Measurements from ENCODE around the gene UNC13D.
"Not testable (repeated sequence)": the region's sequence is repeated elsewhere in the genome, so short reads cannot be mapped to it uniquely, and the experiment has no call there.

Gene UNC13D

GRCh38 chr17:75874323-75875181 lies 30.3 kb upstream of the UNC13D start:
- no peak for DNase-seq (ENCODE audit: low read depth)

GRCh38 chr17:75873587-75874322 lies 29.6 kb upstream of the UNC13D start:
- DNase-seq (ENCODE audit: low read depth), result no peak

DNA sequence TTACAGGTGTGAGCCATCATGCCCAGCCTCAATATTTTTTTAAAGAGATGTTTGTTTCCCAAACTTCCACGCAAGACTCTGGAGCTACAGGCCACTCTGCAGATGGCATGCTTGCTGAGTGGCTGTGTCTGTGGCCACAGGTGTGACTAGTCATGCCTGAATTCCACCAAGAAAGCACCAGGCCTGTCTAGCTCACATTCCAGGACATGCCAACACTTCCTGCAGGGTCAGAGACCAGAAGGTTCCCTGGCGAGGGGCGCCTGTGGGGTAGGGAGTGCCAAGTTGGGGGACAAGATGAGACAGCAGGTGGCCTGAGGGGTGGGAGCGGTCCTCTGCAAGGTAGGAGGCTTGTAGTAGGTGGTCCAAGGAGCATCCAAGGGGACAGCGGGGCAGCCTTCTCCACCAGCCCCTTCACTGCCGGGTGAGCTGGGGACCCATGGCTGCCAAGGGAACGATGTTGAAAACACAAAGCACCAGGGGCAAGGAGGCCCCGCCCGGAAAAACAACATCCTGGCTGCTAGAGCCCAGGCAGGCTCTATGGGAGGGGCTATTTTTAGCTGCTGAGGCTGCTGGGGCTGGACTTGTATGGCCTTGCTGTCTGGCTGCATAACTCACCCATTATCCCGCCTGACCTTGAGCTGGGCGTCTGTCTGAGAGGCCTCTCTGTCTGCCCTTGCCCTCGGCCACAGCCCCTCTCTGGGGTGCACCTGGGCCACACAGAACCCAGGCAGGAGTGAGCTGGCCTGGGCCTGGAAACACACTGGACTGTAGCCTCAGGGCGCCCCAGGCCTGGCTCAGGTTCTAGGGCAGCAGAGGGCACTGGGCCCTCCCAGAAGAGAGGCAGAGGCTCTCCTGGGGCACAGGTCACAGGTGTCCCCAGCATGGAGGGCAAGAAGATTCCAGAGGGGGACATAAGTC lies 28.5 kb upstream of the UNC13D start:
- DNase-seq (ENCODE audit: low read depth), result peak; percentile 56

DNA sequence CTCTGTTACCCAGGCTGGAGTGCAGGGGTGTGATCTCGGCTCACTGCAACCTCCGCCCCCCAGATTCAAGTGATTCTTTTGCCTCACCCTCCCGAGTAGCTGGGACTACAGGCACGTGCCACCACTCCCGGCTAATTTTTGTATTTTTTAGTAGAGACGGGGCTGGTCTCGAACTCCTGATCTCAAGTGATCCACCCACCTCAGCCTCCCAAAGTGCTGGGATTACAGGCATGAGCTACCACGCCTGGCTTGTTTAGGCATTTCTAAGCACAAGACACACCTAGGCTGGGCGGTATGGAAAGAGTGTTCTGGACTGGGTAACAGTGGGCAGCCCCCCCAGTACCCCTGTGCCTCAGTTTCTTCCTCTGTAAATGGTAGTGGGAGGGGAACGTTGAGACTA lies 26.0 kb upstream of the UNC13D start:
- DNase-seq (ENCODE audit: low read depth), result not testable (repeated sequence)

DNA sequence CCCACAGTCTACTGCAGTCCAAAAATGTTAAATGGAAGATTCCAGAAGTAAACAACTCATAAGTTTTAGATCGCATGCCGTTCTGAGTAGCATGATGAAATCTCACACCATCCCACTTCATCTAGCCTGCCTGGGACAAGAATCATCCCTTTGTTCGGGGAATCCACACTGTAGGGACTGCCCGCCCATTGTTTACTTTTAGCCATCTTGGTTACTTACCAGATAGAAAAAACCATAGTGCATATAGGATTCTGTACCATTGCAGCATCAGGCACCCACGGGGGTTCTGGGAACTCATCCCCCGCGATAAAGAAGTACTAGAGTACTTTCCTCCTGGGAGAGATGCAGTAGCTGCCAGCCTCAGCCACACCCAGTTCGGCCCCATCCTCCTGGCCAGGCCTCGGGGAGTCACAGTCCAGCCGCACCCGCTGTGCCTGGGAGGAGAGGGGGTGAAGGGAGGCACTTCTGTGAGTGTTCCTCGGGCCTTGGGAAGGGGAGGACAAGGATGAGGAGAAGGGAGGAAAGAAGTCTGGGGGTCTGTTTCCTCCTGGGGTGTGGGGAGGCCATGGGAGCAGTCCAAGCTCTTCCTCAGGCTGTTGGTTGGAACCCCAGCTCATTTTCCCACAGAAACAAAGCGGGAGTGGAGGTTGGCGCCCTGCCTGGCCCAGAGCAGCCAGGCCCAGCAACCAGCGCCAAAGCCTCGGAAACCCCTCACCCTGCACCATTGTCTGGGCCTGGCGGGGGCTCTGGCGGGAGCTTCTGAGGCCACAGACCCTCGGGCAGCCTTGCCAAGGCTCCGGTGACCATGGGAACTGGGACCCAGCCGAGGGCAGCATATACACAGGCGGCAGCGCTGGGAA lies 25.3 kb upstream of the UNC13D start:
- DNase-seq (ENCODE audit: low read depth), result no peak

DNA sequence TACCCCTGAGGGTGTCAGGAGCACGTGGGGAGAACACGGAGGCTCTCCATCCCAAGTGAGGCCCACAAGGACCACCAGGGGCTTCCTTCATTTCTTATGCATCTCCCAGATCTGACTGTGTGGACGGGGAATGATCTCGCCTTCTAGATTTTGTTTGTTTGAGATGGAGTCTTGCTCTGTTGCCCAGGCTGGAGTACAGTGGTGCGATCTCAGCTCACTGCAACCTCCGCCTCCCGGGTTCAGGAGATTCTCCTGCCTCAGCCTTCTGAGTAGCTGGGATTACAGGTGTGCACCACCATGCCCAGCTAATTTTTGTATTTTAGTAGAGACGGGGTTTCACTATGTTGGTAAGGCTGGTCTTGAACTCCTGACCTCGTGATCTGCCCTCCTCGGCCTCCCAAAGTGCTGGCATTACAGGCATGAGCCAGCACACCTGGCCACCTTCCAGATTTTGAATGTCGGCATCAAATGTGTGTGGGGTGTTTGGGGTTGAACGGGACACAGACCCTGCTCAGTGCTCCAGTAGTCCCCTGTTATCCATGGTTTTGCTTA lies 24.6 kb upstream of the UNC13D start:
- DNase-seq (ENCODE audit: low read depth), result not testable (repeated sequence)

GRCh38 chr17:75865404-75866188 lies 21.4 kb upstream of the UNC13D start:
- DNase-seq (ENCODE audit: low read depth), result not testable (repeated sequence)

- not testable (repeated sequence) for DNase-seq (ENCODE audit: low read depth)
Measured at GRCh38 chr17:75864887-75865286, 20.7 kb upstream of the UNC13D start.

DNA sequence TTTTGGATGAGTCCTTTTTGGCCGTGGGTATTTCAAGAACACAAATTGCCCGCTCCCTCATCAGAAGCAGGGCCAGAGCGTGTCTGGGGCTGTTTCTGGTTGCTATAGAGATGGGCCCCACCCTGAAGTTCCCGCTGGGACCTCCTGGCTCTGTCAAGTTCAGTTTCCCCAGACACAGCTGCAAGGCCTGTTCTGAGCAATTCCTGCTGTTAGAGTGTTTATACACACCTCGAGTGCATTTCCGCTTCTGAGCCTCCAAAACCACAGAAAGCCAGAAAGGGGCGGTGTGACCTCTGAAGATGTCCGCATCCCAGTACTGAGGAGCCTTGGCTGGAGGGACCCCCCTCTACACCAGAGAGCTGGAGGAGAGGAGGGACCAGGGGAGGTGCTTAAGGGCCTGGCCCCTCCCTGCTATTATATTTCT lies 20.3 kb upstream of the UNC13D start:
- no peak for DNase-seq (ENCODE audit: low read depth)

DNA sequence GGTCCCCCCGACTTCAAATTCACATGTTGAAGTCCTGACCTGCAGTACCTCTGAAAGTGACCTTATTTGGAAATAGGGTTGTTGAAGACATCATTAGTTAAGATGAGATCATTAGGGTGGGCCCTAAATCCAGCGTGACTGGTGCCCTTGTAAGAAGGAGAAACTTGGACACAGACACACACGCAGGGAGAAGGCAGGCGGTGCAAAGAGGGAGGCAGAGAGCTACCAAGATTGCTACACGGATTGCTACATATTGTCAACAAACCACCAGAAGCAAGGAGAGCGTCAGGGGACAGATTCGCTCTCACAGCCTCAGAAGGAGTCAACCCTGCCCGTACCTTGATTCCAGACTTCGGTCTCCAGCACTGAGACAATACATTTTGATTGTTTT lies 17.7 kb upstream of the UNC13D start:
- no peak for DNase-seq (ENCODE audit: low read depth)

- DNase-seq (ENCODE audit: low read depth), result not testable (repeated sequence)
Measured at GRCh38 chr17:75859358-75859757, 15.2 kb upstream of the UNC13D start.

- DNase-seq (ENCODE audit: low read depth), result no peak
Measured at GRCh38 chr17:75856062-75856756, 12.0 kb upstream of the UNC13D start.

DNA sequence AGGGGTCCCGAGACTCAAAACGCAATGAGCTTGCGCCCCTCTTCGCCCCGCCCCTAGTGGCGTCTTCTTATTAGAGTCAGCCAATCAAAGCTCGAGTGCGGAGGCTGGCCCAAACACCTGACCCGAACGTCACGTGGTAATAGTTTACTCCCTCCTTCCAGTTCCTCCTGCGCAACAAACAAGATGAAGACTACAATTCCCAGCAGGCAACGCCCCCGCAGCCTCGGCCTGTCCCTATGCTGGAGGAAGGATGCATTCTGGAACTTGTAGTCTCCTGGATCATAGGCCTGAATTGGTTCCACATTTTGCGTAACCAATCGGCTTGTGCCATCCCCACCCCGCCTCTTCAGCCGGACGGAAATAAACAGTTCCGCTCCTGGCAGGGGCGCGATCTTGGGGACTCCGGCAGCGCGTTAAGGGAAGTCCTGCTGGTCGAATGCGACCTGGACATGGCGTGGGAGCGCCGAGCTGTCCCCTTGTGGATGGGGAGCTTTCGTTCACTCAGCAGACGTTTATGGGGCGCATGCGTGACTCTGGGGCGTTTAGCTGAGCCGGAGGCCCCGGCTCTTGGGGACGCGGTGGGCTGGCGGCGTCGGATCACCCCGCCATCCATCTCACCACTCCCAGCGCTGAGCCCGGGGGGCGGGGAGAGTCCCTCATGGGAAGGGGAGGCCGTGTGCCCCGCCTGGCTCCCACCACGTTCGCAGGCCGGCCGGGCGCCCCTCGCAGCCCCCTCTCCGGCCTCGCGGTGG lies 11.3 kb upstream of the UNC13D start, which contains the start of gene WBP2:
Gene WBP2, minus strand, starts transcription at position 26 of the 752 bp plus-strand sequence. CDS start 38 bp downstream, outside the sequence.
- DNase-seq (ENCODE audit: low read depth), result peak; percentile 97

DNA sequence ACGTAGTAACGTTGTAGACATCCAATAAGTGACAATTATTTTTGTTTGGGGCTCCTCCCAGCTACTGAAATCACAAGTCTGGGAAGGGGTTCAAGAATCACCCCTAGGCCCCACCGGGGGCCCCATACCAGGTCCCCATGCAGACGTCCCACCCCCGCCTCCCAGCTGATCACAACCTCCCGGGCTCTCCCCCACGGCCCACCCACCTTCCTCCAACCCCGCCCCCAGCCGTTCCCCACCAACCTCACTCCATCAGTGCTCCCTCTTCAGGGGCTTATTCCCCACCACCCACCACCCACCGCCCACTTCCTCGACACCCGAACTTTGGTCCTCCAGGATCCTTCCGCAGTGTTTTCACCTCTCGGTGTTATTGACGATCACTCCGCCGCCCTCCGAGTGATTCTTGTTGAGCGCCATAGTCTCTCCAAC lies 10.7 kb upstream of the UNC13D start:
- no peak for DNase-seq (ENCODE audit: low read depth)

DNA sequence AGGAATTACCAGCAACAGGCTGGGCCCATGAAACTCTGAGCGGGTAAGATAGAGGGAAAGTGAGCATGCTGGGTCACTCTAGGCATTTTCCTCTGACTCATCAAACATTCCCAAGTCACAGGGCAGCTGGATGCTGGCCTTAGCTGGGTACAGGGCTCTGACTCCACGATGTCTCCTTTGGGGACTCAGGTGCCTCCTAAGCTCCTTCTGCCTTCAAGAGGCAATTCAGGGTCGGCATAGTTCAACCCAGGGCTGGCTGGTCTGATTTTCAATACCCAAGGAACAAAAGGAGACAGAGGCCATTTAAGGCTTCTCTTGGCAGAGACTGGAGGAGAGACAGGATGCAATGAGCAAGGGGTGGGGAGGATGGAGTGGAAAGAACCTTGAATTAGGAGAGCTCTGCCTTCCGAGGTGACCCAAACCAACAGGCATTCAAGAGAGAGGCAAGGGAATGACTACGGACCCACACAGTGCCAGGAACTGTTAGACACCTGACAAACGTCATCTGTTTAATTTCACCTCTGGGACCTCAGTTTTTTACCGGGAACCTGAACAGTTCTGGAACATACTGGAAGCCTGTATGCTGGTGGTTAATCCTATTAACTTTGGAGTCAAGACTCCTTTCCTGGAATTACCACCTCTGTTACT lies 10.0 kb upstream of the UNC13D start:
- DNase-seq (ENCODE audit: low read depth), result no peak

- DNase-seq (ENCODE audit: low read depth), result no peak
Measured at GRCh38 chr17:75853433-75853832, 9.2 kb upstream of the UNC13D start.

- not testable (repeated sequence) for DNase-seq (ENCODE audit: low read depth)
Measured at GRCh38 chr17:75851693-75851991, 7.4 kb upstream of the UNC13D start.

All from T follicular helper cell (primary cell).